Astrocyte (in vitro differentiated cells and primary cell): ENCODE measurements around the gene SLC39A5.

Experiments used
- EZH2 ChIP-seq: IDR thresholded peaks from 2 replicates; pipeline ENCODE4 v1.6.1; 2012; ENCODE audit warnings: mild to moderate bottlenecking, low read length, inconsistent platforms; ENCODE audit not compliant: insufficient read depth
- TF ChIP-seq, protein P1 (sequence below): IDR thresholded peaks from 2 replicates; pipeline ENCODE4 v1.5.1; 2011; ENCODE audit warnings: low read depth, mild to moderate bottlenecking, inconsistent platforms, low read length, moderate library complexity; ENCODE audit not compliant: insufficient read depth

DNA sequence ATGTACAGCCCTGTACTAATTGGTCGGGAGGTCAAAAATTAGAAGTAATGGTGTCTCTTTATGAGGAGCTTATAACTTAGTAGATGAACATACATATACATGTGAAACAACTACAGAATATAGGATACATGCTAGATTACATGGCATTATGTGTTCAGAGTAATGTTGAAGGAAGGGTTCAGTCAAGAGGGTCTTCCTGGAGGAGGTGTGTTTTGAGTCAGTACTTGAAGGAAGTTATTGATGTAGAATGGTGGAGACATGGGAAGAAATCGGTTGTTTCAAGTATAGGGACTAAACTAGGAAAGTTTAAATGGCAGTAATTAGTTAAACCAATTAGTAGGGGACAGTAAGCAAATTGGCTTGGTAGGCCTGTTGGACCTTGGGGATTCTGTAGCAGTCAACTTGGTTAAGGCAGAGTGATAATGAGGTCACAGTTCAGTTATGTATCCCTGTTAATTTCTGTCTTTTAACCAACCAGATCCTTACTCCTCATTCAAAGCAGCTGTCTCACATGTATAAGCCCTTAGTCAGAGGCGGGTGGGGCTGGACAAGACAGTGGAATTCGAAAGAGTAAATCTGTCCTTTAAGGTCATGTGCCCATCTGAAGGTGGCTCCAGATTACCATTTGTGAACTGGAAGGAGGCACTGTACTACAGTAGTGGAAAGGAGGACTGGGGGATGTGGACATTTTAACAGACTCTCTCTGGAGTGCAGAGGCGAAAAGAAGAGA, 31.8 kb downstream of the SLC39A5 start:
- TF ChIP-seq, protein P1, sequence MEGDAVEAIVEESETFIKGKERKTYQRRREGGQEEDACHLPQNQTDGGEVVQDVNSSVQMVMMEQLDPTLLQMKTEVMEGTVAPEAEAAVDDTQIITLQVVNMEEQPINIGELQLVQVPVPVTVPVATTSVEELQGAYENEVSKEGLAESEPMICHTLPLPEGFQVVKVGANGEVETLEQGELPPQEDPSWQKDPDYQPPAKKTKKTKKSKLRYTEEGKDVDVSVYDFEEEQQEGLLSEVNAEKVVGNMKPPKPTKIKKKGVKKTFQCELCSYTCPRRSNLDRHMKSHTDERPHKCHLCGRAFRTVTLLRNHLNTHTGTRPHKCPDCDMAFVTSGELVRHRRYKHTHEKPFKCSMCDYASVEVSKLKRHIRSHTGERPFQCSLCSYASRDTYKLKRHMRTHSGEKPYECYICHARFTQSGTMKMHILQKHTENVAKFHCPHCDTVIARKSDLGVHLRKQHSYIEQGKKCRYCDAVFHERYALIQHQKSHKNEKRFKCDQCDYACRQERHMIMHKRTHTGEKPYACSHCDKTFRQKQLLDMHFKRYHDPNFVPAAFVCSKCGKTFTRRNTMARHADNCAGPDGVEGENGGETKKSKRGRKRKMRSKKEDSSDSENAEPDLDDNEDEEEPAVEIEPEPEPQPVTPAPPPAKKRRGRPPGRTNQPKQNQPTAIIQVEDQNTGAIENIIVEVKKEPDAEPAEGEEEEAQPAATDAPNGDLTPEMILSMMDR, result no peak
- TF ChIP-seq EZH2, result no peak
